ENCODE results near the gene SGSH.

Gene SGSH

DNA sequence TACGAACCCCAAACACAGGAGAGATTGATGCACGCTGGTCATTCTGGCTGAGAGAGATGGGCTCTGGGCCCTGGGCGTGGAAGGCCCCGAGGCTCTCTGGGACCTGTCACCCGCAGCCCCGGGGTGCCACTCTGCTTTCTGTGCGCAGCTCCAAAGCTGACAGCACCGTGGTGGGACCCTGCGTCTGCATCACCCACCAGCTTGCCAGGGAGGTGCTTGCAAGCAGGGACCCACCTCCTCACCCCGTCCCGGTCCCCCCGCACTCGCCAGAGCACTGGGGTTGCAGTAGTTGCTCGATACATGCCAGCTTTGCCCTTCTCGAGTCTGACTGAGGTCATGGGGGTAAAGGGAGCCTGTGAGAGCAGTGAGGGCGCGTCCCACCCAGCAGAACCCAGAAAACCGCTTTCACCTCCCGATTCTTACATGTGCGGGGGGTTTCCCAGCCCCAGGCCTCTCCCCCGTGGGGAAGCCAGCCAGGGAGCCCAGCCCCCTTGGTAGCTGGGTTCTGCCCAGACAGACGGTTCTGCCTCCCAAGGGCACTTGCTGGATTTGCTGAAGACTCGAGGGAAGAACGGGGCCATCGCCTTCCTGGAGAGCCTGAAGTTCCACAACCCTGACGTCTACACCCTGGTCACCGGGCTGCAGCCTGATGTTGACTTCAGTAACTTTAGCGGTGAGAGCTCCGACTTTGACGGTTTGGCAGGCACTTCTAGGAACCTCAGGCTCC lies 37.9 kb downstream of the SGSH start:
- no peak for DNase-seq

DNA sequence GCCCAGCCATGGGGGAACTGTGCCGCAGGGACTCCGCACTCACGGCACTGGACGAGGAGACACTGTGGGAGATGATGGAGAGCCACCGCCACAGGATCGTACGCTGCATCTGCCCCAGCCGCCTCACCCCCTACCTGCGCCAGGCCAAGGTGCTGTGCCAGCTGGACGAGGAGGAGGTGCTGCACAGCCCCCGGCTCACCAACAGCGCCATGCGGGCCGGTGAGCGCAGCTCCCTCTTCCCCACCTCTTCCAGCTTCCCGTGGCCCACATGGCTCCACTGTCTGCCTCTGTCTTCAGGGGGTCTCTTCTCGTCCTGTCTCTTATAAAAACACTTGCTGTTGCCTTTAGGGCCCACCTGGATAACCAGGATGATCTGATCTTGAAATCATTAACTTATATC lies 38.7 kb downstream of the SGSH start:
- DNase-seq: no peak

- no peak for DNase-seq
Observed at GRCh38 chr17:80180192-80180591, 39.9 kb downstream of the SGSH start.

- no peak for DNase-seq
Observed at GRCh38 chr17:80177986-80178595, 42.0 kb downstream of the SGSH start.

DNA sequence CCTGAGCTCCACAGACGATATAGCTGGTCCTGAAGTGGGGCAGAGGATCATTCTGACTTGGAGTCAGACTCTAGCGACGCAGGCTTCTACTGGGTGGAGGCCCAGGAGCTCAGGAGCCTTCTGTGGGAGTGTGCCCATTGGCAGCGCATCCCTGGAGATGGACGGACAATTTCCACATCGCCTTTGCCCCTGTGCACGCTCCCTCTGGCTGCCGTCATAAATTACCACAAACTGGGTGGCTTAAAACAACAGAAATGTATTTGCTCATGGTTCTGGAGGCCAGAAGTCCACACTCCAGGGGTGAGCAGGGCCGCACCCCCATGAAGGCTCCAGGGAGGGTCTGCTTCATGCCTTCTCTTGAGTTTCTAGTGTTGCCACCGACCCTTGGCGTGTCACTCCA lies 43.4 kb downstream of the SGSH start:
- no peak for DNase-seq

DNA sequence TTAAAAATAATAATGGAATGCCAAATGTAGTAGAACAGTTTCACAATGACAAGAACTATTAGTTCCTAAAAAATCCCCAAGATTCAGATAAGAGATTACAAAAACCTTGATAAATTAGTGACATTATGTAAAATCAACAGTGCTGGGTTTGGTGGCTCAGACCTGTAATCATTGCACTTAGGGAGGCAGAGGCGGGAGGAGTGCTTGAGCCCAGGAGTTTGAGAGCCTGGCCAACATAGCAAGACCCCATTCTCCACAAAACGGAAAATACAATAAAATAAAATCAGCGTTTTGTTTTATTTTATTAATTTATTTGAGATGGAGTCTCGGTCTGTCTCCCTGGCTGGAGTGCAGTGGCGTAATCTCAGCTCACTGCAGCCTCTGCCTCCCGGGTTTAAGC lies 46.2 kb downstream of the SGSH start:
- DNase-seq: no peak

DNA sequence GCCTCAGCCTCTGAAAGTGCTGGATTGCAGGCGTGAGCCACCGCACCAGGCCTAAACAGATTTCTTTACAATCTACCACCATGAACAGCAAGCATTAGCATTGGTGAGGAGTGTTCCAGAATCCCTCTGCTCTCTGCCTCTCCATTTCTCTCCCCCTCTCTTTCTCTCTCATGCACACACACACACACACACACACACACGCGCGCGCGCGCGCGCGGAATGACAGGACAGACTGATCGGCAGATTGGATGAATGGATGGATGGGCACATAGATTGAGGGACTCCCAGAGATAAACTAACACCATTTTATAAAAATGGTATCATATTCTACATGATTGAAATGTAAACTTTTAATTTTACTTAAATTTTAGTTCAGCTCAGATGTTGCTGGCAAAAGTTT lies 47.0 kb downstream of the SGSH start:
- no peak for DNase-seq

GRCh38 chr17:80171681-80172080 lies 48.5 kb downstream of the SGSH start:
- DNase-seq: no peak

GRCh38 chr17:80169784-80170500 lies 50.2 kb downstream of the SGSH start, which contains the start of gene CARD14:
CARD14 (plus strand) TSS chr17:80170030; CDS start chr17:80181439, 11,409 bp downstream.
- DNase-seq: peak; percentile 86

- DNase-seq: no peak
Observed at GRCh38 chr17:80169107-80169506, 51.0 kb downstream of the SGSH start.

GRCh38 chr17:80168371-80168770 lies 51.8 kb downstream of the SGSH start:
- DNase-seq: no peak

DNA sequence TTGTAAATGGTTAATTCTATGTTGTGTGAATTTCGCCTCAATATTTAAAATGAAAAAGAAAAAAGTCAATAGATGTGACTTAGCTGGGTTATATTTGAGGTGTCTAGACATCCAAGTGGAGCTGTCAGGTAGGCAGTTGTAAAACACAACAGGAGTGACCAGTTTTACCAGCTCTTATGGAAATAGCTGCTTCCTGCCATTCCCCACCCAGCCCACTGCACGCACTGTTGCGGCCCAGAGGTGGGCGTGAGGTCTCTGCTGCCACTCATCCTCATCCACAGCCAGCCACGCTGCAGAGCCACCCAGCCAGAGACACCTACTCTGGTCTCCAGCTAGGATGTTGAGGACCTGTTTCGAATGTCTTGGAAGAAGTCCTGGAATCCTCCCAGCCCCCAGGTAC lies 53.7 kb downstream of the SGSH start:
- peak; percentile 81 for DNase-seq

DNA sequence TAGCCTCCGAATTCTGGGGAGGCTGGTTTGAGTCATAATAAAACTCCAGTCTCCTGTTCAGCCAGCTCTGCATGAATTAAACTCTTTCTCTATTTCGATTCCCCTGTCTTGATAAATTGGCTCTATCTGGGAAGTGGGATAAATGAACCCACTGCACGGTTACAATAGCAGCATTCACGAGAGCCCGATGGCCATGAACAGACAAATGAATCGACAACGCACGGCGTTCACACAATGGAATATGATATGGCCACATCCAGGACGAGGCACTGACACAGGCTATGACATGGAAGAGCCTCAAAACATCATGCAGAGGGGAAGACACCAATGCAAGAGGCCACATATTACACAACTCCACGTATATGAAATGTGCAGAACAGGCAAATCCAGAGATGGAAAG lies 55.9 kb downstream of the SGSH start:
- DNase-seq: no peak

- DNase-seq: no peak
Observed at GRCh38 chr17:80163336-80163735, 56.8 kb downstream of the SGSH start.

DNA sequence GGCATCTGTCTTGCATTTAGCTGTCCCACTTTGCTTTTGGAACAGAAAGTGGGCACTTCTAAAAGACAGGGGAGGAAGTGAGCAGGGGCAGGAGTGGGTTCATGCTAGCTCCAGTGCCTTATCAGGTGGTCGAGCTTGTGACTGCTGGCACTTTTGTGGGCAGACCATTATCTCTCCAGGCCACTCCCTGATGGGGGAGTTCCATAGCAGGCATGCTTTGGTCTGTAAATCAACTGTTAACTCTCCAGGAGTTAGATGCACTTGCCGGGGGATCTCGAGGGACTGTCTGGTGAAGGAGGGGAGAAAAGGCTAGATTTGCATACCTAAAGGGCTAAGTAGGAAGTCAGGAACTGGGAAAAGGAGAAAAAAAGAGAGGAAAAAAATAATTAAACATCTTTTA lies 59.6 kb downstream of the SGSH start:
- no peak for DNase-seq
